HepG2 (cell line): ENCODE measurements around the gene NR1H3. TPM values are rescaled to one million over a fixed set of nuclear protein-coding genes. Genes with fewer than 3 reads are reported as not detected.

ENCODE experiments used
- ADNP ChIP-seq: sonication (generic); formaldehyde crosslinking; IDR thresholded peaks from 2 replicates; pipeline ENCODE4 v1.4.0; 2020; ENCODE audit warnings: missing genetic modification reagents
- CAMTA2 ChIP-seq: sonication (generic); formaldehyde crosslinking; IDR thresholded peaks from 2 replicates; pipeline ENCODE4 v1.4.0; 2020; ENCODE audit warnings: mild to moderate bottlenecking, missing genetic modification reagents, borderline replicate concordance
- CEBPB ChIP-seq: IDR thresholded peaks from 2 replicates; pipeline ENCODE4 v1.6.1; 2011; ENCODE audit warnings: low read depth, low read length, improper control_type of control experiment, borderline replicate concordance
- NFYC ChIP-seq: IDR thresholded peaks from 2 replicates; pipeline ENCODE4 v1.6.1; 2016; ENCODE audit warnings: missing genetic modification reagents, missing compliant biosample characterization
- PHF8 ChIP-seq: sonication (generic); formaldehyde crosslinking; IDR thresholded peaks from 2 replicates; pipeline ENCODE4 v1.5.0; 2020; ENCODE audit warnings: missing genetic modification reagents
- RBM22 ChIP-seq: fragments of 200-400 bp; formaldehyde crosslinking; optimal IDR thresholded peaks from 2 replicates; pipeline ENCODE3; 2017; ENCODE audit warnings: mild to moderate bottlenecking, low read length, moderate library complexity
- SALL2 ChIP-seq: sonication (generic); formaldehyde crosslinking; IDR thresholded peaks from 2 replicates; pipeline ENCODE4 v1.8.1; 2023; ENCODE audit warnings: mild to moderate bottlenecking, missing genetic modification reagents, inconsistent platforms
- TCF7 ChIP-seq: sonication (generic); IDR thresholded peaks from 2 replicates; pipeline ENCODE4 v1.6.1; 2016; ENCODE audit warnings: antibody characterized with exemption, low read depth
- TRIM24 ChIP-seq: sonication (generic); formaldehyde crosslinking; IDR thresholded peaks from 2 replicates; pipeline ENCODE4 v1.8.0; 2022; ENCODE audit warnings: mild to moderate bottlenecking, missing genetic modification reagents
- ZFP41 ChIP-seq: sonication (generic); formaldehyde crosslinking; IDR thresholded peaks from 2 replicates; pipeline ENCODE4 v1.4.0; 2020; ENCODE audit warnings: mild to moderate bottlenecking, missing genetic modification reagents, borderline replicate concordance
- ZNF274 ChIP-seq: sonication (generic); formaldehyde crosslinking; IDR thresholded peaks from 2 replicates; pipeline ENCODE4 v1.5.1; 2020; ENCODE audit warnings: mild to moderate bottlenecking, missing genetic modification reagents
- ZNF451 ChIP-seq: sonication (generic); formaldehyde crosslinking; IDR thresholded peaks from 2 replicates; pipeline ENCODE4 v1.5.0; 2020; ENCODE audit warnings: mild to moderate bottlenecking, missing genetic modification reagents
- ZNF772 ChIP-seq: sonication (generic); formaldehyde crosslinking; IDR thresholded peaks from 2 replicates; pipeline ENCODE4 v1.5.0; 2020; ENCODE audit warnings: mild to moderate bottlenecking, missing genetic modification reagents
- polyA plus RNA-seq, 8 experiments: library from polyadenylated mRNA; depleted of rRNA in 3 of 8; stranded (reverse) in 7 of 8; unstranded in 1 of 8; fragments of >200 nt; fragmentation: Illumina TruSeq in 4 of 8; extraction: Trizol in 4 of 8; gene quantifications; 2 replicates each; pipeline versions ENCODE4 v1.2.1 to v1.2.3, GENCODE V29; 2011 to 2016; ENCODE audit warnings: low read depth in 4 of 8, missing spikeins in 1 of 8, mixed read lengths in 1 of 8; ENCODE audit not compliant: insufficient read depth in 1 of 8
- total RNA-seq, 5 experiments: library from RNA; depleted of rRNA; stranded (reverse); fragments of >200 nt; fragmentation: Illumina TruSeq; extraction: Trizol; gene quantifications; 2 replicates each; pipeline ENCODE4 v1.2.3, GENCODE V29; 2016; ENCODE audit warnings: low read depth in 1 of 5
- TF ChIP-seq, protein P1 (sequence below): sonication (generic); formaldehyde crosslinking; IDR thresholded peaks from 2 replicates; pipeline ENCODE4 v1.5.1; 2020; ENCODE audit warnings: mild to moderate bottlenecking, missing genetic modification reagents, moderate library complexity
- TF ChIP-seq, protein P2 (sequence below): sonication (generic); formaldehyde crosslinking; conservative IDR thresholded peaks from 2 replicates; pipeline ENCODE4 v1.8.1; 2023; ENCODE audit warnings: missing genetic modification reagents
- TF ChIP-seq, protein P3 (sequence below): sonication (generic); formaldehyde crosslinking; IDR thresholded peaks from 2 replicates; pipeline ENCODE4 v1.8.1; 2023; ENCODE audit warnings: missing genetic modification reagents, inconsistent platforms, borderline replicate concordance
- TF ChIP-seq, protein P4 (sequence below): sonication (generic); formaldehyde crosslinking; IDR thresholded peaks from 2 replicates; pipeline ENCODE4 v1.4.0; 2020; ENCODE audit warnings: missing genetic modification reagents, mild to moderate bottlenecking, borderline replicate concordance
- TF ChIP-seq, protein P5 (sequence below): sonication (generic); formaldehyde crosslinking; conservative IDR thresholded peaks from 2 replicates; pipeline ENCODE4 v1.4.0; 2020; ENCODE audit warnings: missing genetic modification reagents
- TF ChIP-seq, protein P6 (sequence below): sonication (generic); formaldehyde crosslinking; conservative IDR thresholded peaks from 2 replicates; pipeline ENCODE4 v1.8.0; 2022; ENCODE audit warnings: low read depth, missing genetic modification reagents

The NR1H3 gene
- total and polyA plus RNA-seq, 2 of the 13 experiments (the other 11 are each of a cell fraction or from before 2014, with no cell fraction given) = 41.8 to 102 TPM

DNA sequence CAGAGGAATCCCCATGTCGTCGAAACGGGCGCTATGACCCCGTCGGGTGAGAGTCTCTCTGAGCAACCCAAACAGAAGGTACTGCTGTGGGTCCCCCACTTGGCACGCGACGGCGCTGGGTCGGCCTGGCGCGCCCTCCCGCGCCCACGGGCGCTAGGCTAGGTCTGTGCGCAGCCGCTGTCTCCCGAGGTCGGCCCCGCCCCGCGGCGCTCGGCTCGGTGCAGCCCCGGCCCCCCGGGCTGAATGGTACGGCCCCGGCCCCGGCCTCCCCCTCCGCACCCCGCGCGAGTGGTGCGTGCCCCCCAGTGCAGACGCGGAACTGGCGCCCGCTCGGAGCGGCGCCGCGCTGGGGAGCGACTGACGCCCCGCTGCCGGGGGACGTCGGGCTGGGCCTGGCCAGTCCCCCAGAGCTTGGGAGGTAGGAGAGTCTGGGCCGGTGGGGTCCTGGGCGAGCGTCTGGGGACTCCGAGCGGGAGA is 12.1 kb downstream of the NR1H3 start, which contains the start of gene MADD (continued):
- TF ChIP-seq, protein P1, sequence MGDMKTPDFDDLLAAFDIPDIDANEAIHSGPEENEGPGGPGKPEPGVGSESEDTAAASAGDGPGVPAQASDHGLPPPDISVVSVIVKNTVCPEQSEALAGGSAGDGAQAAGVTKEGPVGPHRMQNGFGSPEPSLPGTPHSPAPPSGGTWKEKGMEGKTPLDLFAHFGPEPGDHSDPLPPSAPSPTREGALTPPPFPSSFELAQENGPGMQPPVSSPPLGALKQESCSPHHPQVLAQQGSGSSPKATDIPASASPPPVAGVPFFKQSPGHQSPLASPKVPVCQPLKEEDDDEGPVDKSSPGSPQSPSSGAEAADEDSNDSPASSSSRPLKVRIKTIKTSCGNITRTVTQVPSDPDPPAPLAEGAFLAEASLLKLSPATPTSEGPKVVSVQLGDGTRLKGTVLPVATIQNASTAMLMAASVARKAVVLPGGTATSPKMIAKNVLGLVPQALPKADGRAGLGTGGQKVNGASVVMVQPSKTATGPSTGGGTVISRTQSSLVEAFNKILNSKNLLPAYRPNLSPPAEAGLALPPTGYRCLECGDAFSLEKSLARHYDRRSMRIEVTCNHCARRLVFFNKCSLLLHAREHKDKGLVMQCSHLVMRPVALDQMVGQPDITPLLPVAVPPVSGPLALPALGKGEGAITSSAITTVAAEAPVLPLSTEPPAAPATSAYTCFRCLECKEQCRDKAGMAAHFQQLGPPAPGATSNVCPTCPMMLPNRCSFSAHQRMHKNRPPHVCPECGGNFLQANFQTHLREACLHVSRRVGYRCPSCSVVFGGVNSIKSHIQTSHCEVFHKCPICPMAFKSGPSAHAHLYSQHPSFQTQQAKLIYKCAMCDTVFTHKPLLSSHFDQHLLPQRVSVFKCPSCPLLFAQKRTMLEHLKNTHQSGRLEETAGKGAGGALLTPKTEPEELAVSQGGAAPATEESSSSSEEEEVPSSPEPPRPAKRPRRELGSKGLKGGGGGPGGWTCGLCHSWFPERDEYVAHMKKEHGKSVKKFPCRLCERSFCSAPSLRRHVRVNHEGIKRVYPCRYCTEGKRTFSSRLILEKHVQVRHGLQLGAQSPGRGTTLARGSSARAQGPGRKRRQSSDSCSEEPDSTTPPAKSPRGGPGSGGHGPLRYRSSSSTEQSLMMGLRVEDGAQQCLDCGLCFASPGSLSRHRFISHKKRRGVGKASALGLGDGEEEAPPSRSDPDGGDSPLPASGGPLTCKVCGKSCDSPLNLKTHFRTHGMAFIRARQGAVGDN = peak; percentile 65; the same call in 1 of the 2 replicates
- no peak for TF ChIP-seq CAMTA2 (CRISPR knock-in tag)
- TF ChIP-seq TCF7 = no peak
- TF ChIP-seq, protein P2, sequence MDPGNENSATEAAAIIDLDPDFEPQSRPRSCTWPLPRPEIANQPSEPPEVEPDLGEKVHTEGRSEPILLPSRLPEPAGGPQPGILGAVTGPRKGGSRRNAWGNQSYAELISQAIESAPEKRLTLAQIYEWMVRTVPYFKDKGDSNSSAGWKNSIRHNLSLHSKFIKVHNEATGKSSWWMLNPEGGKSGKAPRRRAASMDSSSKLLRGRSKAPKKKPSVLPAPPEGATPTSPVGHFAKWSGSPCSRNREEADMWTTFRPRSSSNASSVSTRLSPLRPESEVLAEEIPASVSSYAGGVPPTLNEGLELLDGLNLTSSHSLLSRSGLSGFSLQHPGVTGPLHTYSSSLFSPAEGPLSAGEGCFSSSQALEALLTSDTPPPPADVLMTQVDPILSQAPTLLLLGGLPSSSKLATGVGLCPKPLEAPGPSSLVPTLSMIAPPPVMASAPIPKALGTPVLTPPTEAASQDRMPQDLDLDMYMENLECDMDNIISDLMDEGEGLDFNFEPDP = no peak
- TF ChIP-seq, protein P3, sequence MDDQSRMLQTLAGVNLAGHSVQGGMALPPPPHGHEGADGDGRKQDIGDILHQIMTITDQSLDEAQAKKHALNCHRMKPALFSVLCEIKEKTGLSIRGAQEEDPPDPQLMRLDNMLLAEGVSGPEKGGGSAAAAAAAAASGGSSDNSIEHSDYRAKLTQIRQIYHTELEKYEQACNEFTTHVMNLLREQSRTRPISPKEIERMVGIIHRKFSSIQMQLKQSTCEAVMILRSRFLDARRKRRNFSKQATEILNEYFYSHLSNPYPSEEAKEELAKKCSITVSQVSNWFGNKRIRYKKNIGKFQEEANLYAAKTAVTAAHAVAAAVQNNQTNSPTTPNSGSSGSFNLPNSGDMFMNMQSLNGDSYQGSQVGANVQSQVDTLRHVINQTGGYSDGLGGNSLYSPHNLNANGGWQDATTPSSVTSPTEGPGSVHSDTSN = no peak
- no peak for TF ChIP-seq NFYC
- TF ChIP-seq PHF8 (CRISPR knock-in tag) = peak; percentile 55
- TF ChIP-seq ADNP (CRISPR knock-in tag) = no peak
- no peak for TF ChIP-seq CEBPB
- 0 out of 2 replicates have a peak, but pooled peaks have one; percentile 55 for TF ChIP-seq SALL2 (CRISPR knock-in tag)
- TF ChIP-seq ZNF451 = no peak; the same call in none of the 2 replicates
- TF ChIP-seq ZNF772 (CRISPR knock-in tag) = no peak
- no peak for TF ChIP-seq TRIM24 (CRISPR knock-in tag)
- TF ChIP-seq, protein P4, sequence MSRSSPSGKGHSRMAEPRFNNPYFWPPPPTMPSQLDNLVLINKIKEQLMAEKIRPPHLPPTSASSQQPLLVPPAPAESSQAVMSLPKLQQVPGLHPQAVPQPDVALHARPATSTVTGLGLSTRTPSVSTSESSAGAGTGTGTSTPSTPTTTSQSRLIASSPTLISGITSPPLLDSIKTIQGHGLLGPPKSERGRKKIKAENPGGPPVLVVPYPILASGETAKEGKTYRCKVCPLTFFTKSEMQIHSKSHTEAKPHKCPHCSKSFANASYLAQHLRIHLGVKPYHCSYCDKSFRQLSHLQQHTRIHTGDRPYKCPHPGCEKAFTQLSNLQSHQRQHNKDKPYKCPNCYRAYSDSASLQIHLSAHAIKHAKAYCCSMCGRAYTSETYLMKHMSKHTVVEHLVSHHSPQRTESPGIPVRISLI = no peak
- TF ChIP-seq, protein P5, sequence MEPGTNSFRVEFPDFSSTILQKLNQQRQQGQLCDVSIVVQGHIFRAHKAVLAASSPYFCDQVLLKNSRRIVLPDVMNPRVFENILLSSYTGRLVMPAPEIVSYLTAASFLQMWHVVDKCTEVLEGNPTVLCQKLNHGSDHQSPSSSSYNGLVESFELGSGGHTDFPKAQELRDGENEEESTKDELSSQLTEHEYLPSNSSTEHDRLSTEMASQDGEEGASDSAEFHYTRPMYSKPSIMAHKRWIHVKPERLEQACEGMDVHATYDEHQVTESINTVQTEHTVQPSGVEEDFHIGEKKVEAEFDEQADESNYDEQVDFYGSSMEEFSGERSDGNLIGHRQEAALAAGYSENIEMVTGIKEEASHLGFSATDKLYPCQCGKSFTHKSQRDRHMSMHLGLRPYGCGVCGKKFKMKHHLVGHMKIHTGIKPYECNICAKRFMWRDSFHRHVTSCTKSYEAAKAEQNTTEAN (CRISPR knock-in tag) = no peak
- no peak for TF ChIP-seq ZNF274
- peak; percentile 46 for TF ChIP-seq RBM22
- TF ChIP-seq ZFP41 (CRISPR knock-in tag) = no peak
- TF ChIP-seq, protein P6, sequence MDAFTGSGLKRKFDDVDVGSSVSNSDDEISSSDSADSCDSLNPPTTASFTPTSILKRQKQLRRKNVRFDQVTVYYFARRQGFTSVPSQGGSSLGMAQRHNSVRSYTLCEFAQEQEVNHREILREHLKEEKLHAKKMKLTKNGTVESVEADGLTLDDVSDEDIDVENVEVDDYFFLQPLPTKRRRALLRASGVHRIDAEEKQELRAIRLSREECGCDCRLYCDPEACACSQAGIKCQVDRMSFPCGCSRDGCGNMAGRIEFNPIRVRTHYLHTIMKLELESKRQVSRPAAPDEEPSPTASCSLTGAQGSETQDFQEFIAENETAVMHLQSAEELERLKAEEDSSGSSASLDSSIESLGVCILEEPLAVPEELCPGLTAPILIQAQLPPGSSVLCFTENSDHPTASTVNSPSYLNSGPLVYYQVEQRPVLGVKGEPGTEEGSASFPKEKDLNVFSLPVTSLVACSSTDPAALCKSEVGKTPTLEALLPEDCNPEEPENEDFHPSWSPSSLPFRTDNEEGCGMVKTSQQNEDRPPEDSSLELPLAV = no peak
